NCI-H1092 treated with DMSO at 0.1 percent for 48 hours (cell line): ENCODE data around the gene CBFA2T3.
A peak's percentile ranks its signal among the peaks of the same experiment; 100 is the strongest.

Experiments
- DNase-seq: peaks from one replicate; lab custom pipeline; 2025; lab: John Stamatoyannopoulos, UW

Gene CBFA2T3

GRCh38 chr16:88877564-88878289 lies 99.3 kb downstream of the CBFA2T3 start:
- DNase-seq, result no peak

- no peak for DNase-seq
These were observed 100.0 kb downstream of the CBFA2T3 start for GRCh38 chr16:88876942-88877526.

- DNase-seq, result no peak
These were observed 101.2 kb downstream of the CBFA2T3 start for GRCh38 chr16:88875703-88876234.

GRCh38 chr16:88874938-88875599 lies 101.9 kb downstream of the CBFA2T3 start:
- DNase-seq, result no peak

- no peak for DNase-seq
These were observed 104.2 kb downstream of the CBFA2T3 start for GRCh38 chr16:88872650-88873331.

GRCh38 chr16:88871730-88872416 lies 105.1 kb downstream of the CBFA2T3 start:
- no peak for DNase-seq

- no peak for DNase-seq
These were observed 105.7 kb downstream of the CBFA2T3 start for GRCh38 chr16:88871349-88871702.

GRCh38 chr16:88870608-88871348 lies 106.2 kb downstream of the CBFA2T3 start:
- DNase-seq, result no peak

- DNase-seq, result no peak
These were observed 107.4 kb downstream of the CBFA2T3 start for GRCh38 chr16:88869673-88869980.

- DNase-seq, result no peak
These were observed 107.9 kb downstream of the CBFA2T3 start for GRCh38 chr16:88868974-88869672.

- DNase-seq, result no peak
These were observed 109.3 kb downstream of the CBFA2T3 start for GRCh38 chr16:88867581-88868246.

- DNase-seq, result peak; percentile 19
These were observed 110.7 kb downstream of the CBFA2T3 start, which contains the start of gene PABPN1L for GRCh38 chr16:88866151-88866920. Gene PABPN1L (minus strand): TSS chr16:88866660. CDS start chr16:88866606, 54 bp downstream.

- no peak for DNase-seq
These were observed 111.3 kb downstream of the CBFA2T3 start for GRCh38 chr16:88865742-88866141.

GRCh38 chr16:88865310-88865709 lies 111.7 kb downstream of the CBFA2T3 start:
- DNase-seq, result no peak

- no peak for DNase-seq
These were observed 112.5 kb downstream of the CBFA2T3 start for GRCh38 chr16:88864521-88864920.

- DNase-seq, result no peak
These were observed 112.9 kb downstream of the CBFA2T3 start for GRCh38 chr16:88864099-88864498.

GRCh38 chr16:88863426-88863825 lies 113.6 kb downstream of the CBFA2T3 start:
- DNase-seq, result no peak

GRCh38 chr16:88862968-88863367 lies 114.0 kb downstream of the CBFA2T3 start:
- DNase-seq, result no peak

GRCh38 chr16:88861359-88861758 lies 115.6 kb downstream of the CBFA2T3 start:
- no peak for DNase-seq
